Left ventricle myocardium inferior (tissue), 1 donor: ENCODE measurements around the gene FAM222A. TPM values are rescaled to one million over a fixed set of nuclear protein-coding genes. Genes with fewer than 3 reads are reported as not detected.

Experiments used
- DNase-seq: peaks from one replicate; pipeline ENCODE4 v3.0.0-alpha.2; 2020
- H3K27ac ChIP-seq: fragments of 200-600 bp; replicated peaks from 2 replicates; pipeline ENCODE4 v1.8.0; 2021
- H3K27me3 ChIP-seq: fragments of 200-600 bp; 2 replicates; pipeline ENCODE4 v1.8.0; 2021; ENCODE audit warnings: low read depth
- H3K36me3 ChIP-seq: fragments of 200-600 bp; 2 replicates; pipeline ENCODE4 v1.8.0; 2021
- H3K4me1 ChIP-seq: fragments of 200-600 bp; 2 replicates; pipeline ENCODE4 v1.8.0; 2021
- H3K4me3 ChIP-seq: fragments of 200-600 bp; 2 replicates; pipeline ENCODE4 v1.8.0; 2021; ENCODE audit warnings: mild to moderate bottlenecking, moderate library complexity
- H3K9me3 ChIP-seq: fragments of 200-600 bp; replicated peaks from 2 replicates; pipeline ENCODE4 v1.8.0; 2021
- intact Hi-C: fragments of 100-400 bp; cut with micrococcal nuclease; formaldehyde crosslinking; loops from one replicate; pipeline ENCODE4 v1.11.0; 2022
- total RNA-seq: library from RNA; stranded (reverse); fragmentation: NEBNext Ultra II Directional; extraction: Animal tissue kit (Norgen Biotek cat#: 25700); gene quantifications from one replicate; pipeline ENCODE4 v1.2.1, GENCODE V29; 2021
- TF ChIP-seq, protein P1 (sequence below): fragments of 200-600 bp; IDR thresholded peaks from 2 replicates; pipeline ENCODE4 v1.8.0; 2021; ENCODE audit warnings: antibody characterized with exemption, mild to moderate bottlenecking, borderline replicate concordance
- donor health status: DM: no; HTN: yes; CAD: no; lungs with severe emphysema.

The FAM222A gene
- total RNA-seq, 1 donor from 2014 or later: 20.0 TPM

DNA sequence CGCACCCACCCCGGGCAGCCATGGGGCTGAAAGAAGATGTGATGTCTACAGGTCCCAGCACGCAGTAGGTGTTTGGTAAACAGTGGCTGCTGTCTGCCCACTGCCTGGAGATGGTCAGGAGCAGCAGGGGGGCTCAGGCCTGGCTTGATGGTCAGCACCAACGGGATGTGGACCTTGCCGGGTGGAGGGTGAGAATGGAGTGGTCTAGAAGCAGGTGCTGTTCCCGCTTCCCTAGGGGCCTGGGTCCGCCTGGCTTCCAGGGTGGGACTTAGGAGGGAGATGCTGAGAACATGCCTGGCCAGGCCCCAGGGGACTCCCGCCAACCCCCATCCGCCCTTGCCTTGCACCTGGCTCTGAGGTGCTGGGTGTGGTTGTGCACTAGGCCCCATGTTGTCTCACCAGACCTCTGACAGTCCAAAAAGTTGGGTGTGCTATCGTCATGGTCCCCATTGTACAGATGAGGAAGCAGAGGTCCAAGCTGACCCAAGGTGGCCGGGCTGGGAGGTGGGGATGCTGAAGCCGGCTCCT is 12.9 kb downstream of the FAM222A start:
- Histone ChIP-seq H3K9me3 (no peaks in the 10 kb centered on the region), H3K4me3 (no peak overlapping the region), H3K4me1 (peaks cover 35% of the 10 kb centered on the region), H3K36me3 (no peaks in the 10 kb centered on the region), H3K27ac (peak overlapping the region; percentile 5), H3K27me3 (no peaks in the 10 kb centered on the region)
- DNase-seq: no peak
- TF ChIP-seq, protein P1, sequence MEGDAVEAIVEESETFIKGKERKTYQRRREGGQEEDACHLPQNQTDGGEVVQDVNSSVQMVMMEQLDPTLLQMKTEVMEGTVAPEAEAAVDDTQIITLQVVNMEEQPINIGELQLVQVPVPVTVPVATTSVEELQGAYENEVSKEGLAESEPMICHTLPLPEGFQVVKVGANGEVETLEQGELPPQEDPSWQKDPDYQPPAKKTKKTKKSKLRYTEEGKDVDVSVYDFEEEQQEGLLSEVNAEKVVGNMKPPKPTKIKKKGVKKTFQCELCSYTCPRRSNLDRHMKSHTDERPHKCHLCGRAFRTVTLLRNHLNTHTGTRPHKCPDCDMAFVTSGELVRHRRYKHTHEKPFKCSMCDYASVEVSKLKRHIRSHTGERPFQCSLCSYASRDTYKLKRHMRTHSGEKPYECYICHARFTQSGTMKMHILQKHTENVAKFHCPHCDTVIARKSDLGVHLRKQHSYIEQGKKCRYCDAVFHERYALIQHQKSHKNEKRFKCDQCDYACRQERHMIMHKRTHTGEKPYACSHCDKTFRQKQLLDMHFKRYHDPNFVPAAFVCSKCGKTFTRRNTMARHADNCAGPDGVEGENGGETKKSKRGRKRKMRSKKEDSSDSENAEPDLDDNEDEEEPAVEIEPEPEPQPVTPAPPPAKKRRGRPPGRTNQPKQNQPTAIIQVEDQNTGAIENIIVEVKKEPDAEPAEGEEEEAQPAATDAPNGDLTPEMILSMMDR: no peak
- intact Hi-C loops: no loop called here

DNA sequence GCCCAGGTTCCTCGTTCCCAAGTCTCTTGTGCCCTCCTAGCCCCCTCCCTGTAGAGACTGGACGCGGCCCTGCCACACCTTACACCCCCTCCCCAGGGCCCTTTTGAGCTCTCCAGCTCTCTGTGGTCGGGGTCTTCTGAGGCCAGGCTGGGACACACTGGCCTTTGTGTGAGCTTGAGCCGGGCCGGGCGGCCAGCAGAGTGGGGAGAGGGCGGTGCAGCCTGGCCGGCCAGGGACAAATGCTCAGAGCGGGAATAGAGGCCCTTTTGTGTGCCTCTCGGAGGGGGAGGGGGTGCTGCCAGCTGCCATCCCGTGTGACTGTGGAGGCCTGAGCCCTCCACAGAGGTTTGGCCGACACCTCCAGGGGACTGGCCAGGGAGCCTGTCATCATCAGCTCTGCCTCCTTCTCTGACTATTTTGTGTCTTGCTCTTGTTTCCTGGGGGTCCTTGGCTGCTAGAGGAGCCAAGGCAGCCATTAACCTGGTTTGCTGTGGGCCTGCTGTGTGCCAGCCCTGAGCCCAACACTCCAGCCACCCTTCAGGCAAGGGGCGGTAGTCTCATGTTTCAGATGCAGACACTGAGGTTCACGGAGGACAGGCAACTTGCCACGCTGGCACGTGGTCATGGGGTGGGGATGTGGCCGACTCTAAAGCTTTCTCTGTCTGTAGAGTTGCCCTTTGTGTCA is 13.6 kb downstream of the FAM222A start:
- Histone ChIP-seq H3K4me1 (peaks cover 29% of the 10 kb centered on the region), H3K4me3 (no peak overlapping the region), H3K27ac (peak overlapping the region; percentile 5), H3K36me3 (no peaks in the 10 kb centered on the region), H3K27me3 (no peaks in the 10 kb centered on the region), H3K9me3 (no peaks in the 10 kb centered on the region)
- intact Hi-C loops: no loop called here
- peak; percentile 25 for DNase-seq
- TF ChIP-seq, protein P1: no peak

DNA sequence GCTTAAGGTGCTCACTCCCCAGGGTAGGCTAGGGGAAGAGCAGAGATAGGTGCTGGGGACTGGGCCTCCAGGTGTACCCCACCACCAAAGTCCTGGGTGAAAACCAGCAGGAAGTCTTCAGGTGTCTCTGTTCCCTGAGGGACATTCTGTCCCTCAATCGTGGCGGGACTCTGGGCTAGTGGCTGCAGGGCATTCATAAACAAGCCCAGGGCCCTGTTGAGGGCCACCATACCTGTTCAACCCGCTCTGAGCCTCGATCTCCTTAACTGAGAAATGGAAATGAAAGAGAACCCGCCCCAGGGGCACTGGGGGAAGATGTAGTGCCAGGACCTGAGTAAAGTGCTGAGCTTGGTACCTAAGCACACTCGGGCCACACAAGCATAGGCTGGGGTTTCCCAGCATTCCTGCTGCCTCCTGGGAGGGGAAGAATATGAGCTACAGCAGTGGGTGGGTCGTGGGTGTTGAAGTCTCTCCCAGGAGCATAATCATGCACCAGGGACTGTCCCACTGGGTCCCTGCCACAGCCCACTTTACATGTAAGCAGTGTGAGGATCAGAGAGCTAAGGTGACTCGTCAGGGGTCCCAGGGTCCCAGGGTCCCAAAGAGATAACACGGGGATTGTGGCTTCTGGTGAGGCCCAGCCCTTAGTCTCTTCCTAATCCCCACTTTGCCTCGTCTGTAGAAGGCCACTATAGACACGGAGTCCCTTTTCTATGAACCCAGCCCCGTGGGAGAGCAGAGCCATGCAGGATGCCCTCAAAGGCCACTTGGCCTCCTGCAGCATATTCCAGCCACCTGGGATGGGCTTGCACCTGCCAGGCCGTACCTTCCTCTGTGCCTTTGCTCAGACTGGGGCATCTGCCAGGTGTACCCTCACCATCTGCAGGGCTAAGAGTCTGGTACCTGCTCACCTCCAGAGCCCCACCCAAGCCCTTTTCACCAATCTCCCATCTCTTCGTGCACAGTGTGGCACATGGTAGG is 14.4 kb downstream of the FAM222A start:
- intact Hi-C loops: no loop called here
- peaks cover 21% of the 10 kb centered on the region for H3K4me1 ChIP-seq
- no peaks in the 10 kb centered on the region for H3K27me3 ChIP-seq
- TF ChIP-seq, protein P1: no peak
- no peak overlapping the region for H3K27ac ChIP-seq
- no peaks in the 10 kb centered on the region for H3K9me3 ChIP-seq
- no peak overlapping the region for H3K4me3 ChIP-seq
- no peak for DNase-seq
- no peaks in the 10 kb centered on the region for H3K36me3 ChIP-seq

DNA sequence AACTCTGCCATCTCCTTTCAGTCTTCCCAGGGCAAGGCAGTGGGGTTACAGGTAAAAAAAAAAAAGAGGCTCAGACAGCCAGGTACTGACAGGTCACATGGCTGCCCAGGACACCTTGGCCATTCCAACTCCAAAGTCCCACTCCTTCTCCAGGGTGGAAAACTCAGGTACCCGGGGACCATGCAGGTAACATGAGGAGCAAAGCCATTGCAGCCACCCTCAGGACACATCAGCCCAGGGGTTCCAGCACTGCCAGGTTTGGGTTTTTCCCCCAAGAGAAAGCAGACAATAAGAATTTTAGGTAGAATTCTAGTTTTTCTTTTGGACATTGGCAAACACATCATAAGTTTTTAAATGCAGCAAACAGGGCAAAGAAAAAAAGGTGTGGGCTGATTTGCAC is 15.3 kb downstream of the FAM222A start:
- no peak overlapping the region for H3K4me3 ChIP-seq
- intact Hi-C loops: no loop called here
- TF ChIP-seq, protein P1: no peak
- H3K27me3 ChIP-seq: no peaks in the 10 kb centered on the region
- peaks cover 14% of the 10 kb centered on the region for H3K4me1 ChIP-seq
- no peaks in the 10 kb centered on the region for H3K36me3 ChIP-seq
- H3K9me3 ChIP-seq: no peaks in the 10 kb centered on the region
- DNase-seq: no peak
- no peak overlapping the region for H3K27ac ChIP-seq

DNA sequence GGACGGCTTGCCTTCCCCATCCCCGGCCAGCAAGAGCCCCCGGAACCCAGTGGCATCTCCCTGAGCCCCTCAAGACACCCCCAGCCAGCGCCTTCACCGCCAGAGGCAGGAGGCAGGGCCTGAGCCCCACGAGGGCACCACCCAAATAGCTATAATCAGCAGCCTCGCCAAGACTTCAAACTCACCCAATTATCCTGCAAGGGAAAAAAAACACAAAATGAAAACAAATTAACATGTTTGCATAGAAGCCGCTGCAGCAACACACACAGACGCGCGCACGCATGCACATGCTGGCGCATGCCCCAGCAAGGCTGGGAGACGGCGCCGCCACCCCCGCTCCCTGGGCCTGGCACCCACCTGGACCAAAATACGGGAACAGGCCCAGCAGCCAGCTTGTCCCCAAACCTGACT is 15.8 kb downstream of the FAM222A start:
- peaks cover 14% of the 10 kb centered on the region for H3K4me1 ChIP-seq
- no peak overlapping the region for H3K27ac ChIP-seq
- H3K4me3 ChIP-seq: no peak overlapping the region
- H3K36me3 ChIP-seq: no peaks in the 10 kb centered on the region
- peak; percentile 3 for DNase-seq
- H3K27me3 ChIP-seq: no peaks in the 10 kb centered on the region
- no peaks in the 10 kb centered on the region for H3K9me3 ChIP-seq
- intact Hi-C loops: no loop called here
- TF ChIP-seq, protein P1: no peak
